WTC11 (cell line): Measurements from ENCODE around the gene ARHGEF39. TPM values are rescaled to one million over a fixed set of nuclear protein-coding genes. Genes with fewer than 3 reads are reported as not detected.
A peak's percentile ranks its signal among the peaks of the same experiment; 100 is the strongest.

Experiments used
- ATAC-seq: fragments of 200-7000 bp; cut with Tn5 transposase; 2 replicates; pipeline ENCODE4 v1.10.0; 2021; ENCODE audit warnings: mild to moderate bottlenecking, moderate library complexity
- CTCF ChIA-PET: fragments of 300-600 bp; sonication (Branson Sonifier 250); formaldehyde crosslinking; loops from one replicate; lab custom pipeline; 2021; ENCODE audit warnings: antibody characterized with exemption; lab: Charles Lee
- POLR2A ChIA-PET: fragments of 350-600 bp; sonication (Branson Sonifier 250); formaldehyde crosslinking; loops from one replicate; lab custom pipeline; 2021; ENCODE audit warnings: antibody characterized with exemption; lab: Charles Lee
- DNase-seq: peaks from one replicate; pipeline ENCODE4 v3.0.0; 2021; ENCODE audit warnings: low spot score
- H3K27ac Mint-ChIP-seq: 2 replicates; pipeline ENCODE4 v1.8.0; 2021; ENCODE audit warnings: mixed read lengths
- H3K27me3 Mint-ChIP-seq: 2 replicates; pipeline ENCODE4 v1.8.0; 2021; ENCODE audit warnings: low read depth, mild to moderate bottlenecking, moderate library complexity, mixed read lengths
- H3K36me3 Mint-ChIP-seq: 2 replicates; pipeline ENCODE4 v1.8.0; 2021; ENCODE audit warnings: mixed read lengths
- H3K4me1 Mint-ChIP-seq: 2 replicates; pipeline ENCODE4 v1.8.0; 2022; ENCODE audit warnings: mixed read lengths
- H3K4me3 Mint-ChIP-seq: 2 replicates; pipeline ENCODE4 v1.8.0; 2021; ENCODE audit warnings: mild to moderate bottlenecking, moderate library complexity, mixed read lengths
- H3K9me3 Mint-ChIP-seq: 2 replicates; pipeline ENCODE4 v1.8.0; 2021; ENCODE audit warnings: mixed read lengths
- CBFB ChIP-seq: sonication (generic); formaldehyde crosslinking; IDR thresholded peaks from 2 replicates; pipeline ENCODE4 v1.8.1; 2022; ENCODE audit warnings: mild to moderate bottlenecking, low read depth, missing genetic modification reagents
- CREM ChIP-seq: sonication (generic); formaldehyde crosslinking; IDR thresholded peaks from 2 replicates; pipeline ENCODE4 v1.8.1; 2022; ENCODE audit warnings: mild to moderate bottlenecking, missing genetic modification reagents, moderate library complexity
- CTCF ChIP-seq: fragments of 200-600 bp; IDR thresholded peaks from 2 replicates; pipeline ENCODE4 v1.8.0; 2022; ENCODE audit warnings: antibody characterized with exemption
- EMX1 ChIP-seq: fragments of 250-450 bp; sonication (Bioruptor Pico); IDR thresholded peaks from 2 replicates; pipeline ENCODE4 v1.8.0; 2021; ENCODE audit warnings: mild to moderate bottlenecking
- GABPB1 ChIP-seq: sonication (generic); formaldehyde crosslinking; IDR thresholded peaks from 2 replicates; pipeline ENCODE4 v1.8.1; 2023; ENCODE audit warnings: mild to moderate bottlenecking, missing genetic modification reagents
- HMGA2 ChIP-seq: fragments of 250-450 bp; sonication (Bioruptor Pico); IDR thresholded peaks from 2 replicates; pipeline ENCODE4 v1.4.0; 2021; ENCODE audit warnings: mild to moderate bottlenecking, moderate library complexity
- JAZF1 ChIP-seq: fragments of 250-450 bp; sonication (Bioruptor Pico); IDR thresholded peaks from 2 replicates; pipeline ENCODE4 v1.9.0; 2021; ENCODE audit warnings: moderate library complexity, mild to moderate bottlenecking, inconsistent platforms
- NR2C2 ChIP-seq: sonication (generic); formaldehyde crosslinking; IDR thresholded peaks from 2 replicates; pipeline ENCODE4 v1.8.0; 2022; ENCODE audit warnings: mild to moderate bottlenecking, missing genetic modification reagents
- SMAD4 ChIP-seq: sonication (generic); formaldehyde crosslinking; IDR thresholded peaks from 2 replicates; pipeline ENCODE4 v1.8.0; 2022; ENCODE audit warnings: mild to moderate bottlenecking, missing genetic modification reagents
- TCF7 ChIP-seq: sonication (generic); formaldehyde crosslinking; IDR thresholded peaks from 2 replicates; pipeline ENCODE4 v1.8.0; 2022; ENCODE audit warnings: mild to moderate bottlenecking, low read depth, missing genetic modification reagents, moderate library complexity
- TEAD1 ChIP-seq: sonication (generic); formaldehyde crosslinking; IDR thresholded peaks from 2 replicates; pipeline ENCODE4 v1.8.0; 2022; ENCODE audit warnings: mild to moderate bottlenecking, missing genetic modification reagents
- TEAD4 ChIP-seq: sonication (generic); formaldehyde crosslinking; IDR thresholded peaks from 2 replicates; pipeline ENCODE4 v1.8.0; 2022; ENCODE audit warnings: mild to moderate bottlenecking, missing genetic modification reagents
- USF1 ChIP-seq: sonication (generic); formaldehyde crosslinking; IDR thresholded peaks from 2 replicates; pipeline ENCODE4 v1.8.0; 2022; ENCODE audit warnings: mild to moderate bottlenecking, missing genetic modification reagents
- ZBTB21 ChIP-seq: sonication (generic); formaldehyde crosslinking; IDR thresholded peaks from 2 replicates; pipeline ENCODE4 v1.8.1; 2023; ENCODE audit warnings: mild to moderate bottlenecking, missing genetic modification reagents, borderline replicate concordance
- ZNF219 ChIP-seq: sonication (generic); formaldehyde crosslinking; IDR thresholded peaks from 2 replicates; pipeline ENCODE4 v1.8.0; 2023; ENCODE audit warnings: missing genetic modification reagents, mild to moderate bottlenecking, borderline replicate concordance
- ZNF232 ChIP-seq: sonication (generic); formaldehyde crosslinking; IDR thresholded peaks from 2 replicates; pipeline ENCODE4 v1.8.0; 2022; ENCODE audit warnings: mild to moderate bottlenecking, missing genetic modification reagents
- ZNF317 ChIP-seq: sonication (generic); formaldehyde crosslinking; IDR thresholded peaks from 2 replicates; pipeline ENCODE4 v1.8.1; 2023; ENCODE audit warnings: low read depth, mild to moderate bottlenecking, moderate library complexity, missing genetic modification reagents, borderline replicate concordance
- ZNF423 ChIP-seq: fragments of 250-450 bp; sonication (Bioruptor Pico); IDR thresholded peaks from 2 replicates; pipeline ENCODE4 v2.1.2; 2022; ENCODE audit warnings: mild to moderate bottlenecking, moderate library complexity
- total RNA-seq: library from RNA; stranded (reverse); gene quantifications from 3 replicates; pipeline ENCODE4 v1.2.3, GENCODE V29; 2021
- TF ChIP-seq, protein P1 (sequence below): fragments of 250-450 bp; sonication (Bioruptor Pico); IDR thresholded peaks from 2 replicates; pipeline ENCODE4 v1.8.0; 2021; ENCODE audit warnings: mild to moderate bottlenecking
- TF ChIP-seq, protein P2 (sequence below): sonication (generic); formaldehyde crosslinking; IDR thresholded peaks from 2 replicates; pipeline ENCODE4 v1.8.0; 2023; ENCODE audit warnings: mild to moderate bottlenecking, missing genetic modification reagents
- TF ChIP-seq, protein P3 (sequence below): sonication (generic); formaldehyde crosslinking; IDR thresholded peaks from 2 replicates; pipeline ENCODE4 v1.8.1; 2023; ENCODE audit warnings: mild to moderate bottlenecking, missing genetic modification reagents, moderate library complexity

Gene ARHGEF39
- total RNA-seq, 1 experiment from 2014 or later, result 23.8 TPM

- no peaks in the 10 kb centered on the region for H3K9me3 Mint-ChIP-seq
- TF ChIP-seq EMX1 (CRISPR knock-in tag) (no peak), CTCF (no peak), SMAD4 (CRISPR knock-in tag) (no peak), ZNF423 (CRISPR knock-in tag) (no peak), ZNF317 (no peak), TEAD4 (CRISPR knock-in tag) (no peak), CBFB (CRISPR knock-in tag) (no peak), HMGA2 (CRISPR knock-in tag) (no peak), TEAD1 (CRISPR knock-in tag) (no peak), NR2C2 (no peak), GABPB1 (CRISPR knock-in tag) (no peak), ZNF232 (no peak)
- TF ChIP-seq, protein P1, sequence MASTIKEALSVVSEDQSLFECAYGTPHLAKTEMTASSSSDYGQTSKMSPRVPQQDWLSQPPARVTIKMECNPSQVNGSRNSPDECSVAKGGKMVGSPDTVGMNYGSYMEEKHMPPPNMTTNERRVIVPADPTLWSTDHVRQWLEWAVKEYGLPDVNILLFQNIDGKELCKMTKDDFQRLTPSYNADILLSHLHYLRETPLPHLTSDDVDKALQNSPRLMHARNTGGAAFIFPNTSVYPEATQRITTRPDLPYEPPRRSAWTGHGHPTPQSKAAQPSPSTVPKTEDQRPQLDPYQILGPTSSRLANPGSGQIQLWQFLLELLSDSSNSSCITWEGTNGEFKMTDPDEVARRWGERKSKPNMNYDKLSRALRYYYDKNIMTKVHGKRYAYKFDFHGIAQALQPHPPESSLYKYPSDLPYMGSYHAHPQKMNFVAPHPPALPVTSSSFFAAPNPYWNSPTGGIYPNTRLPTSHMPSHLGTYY (CRISPR knock-in tag), result no peak
- TF ChIP-seq, protein P2, sequence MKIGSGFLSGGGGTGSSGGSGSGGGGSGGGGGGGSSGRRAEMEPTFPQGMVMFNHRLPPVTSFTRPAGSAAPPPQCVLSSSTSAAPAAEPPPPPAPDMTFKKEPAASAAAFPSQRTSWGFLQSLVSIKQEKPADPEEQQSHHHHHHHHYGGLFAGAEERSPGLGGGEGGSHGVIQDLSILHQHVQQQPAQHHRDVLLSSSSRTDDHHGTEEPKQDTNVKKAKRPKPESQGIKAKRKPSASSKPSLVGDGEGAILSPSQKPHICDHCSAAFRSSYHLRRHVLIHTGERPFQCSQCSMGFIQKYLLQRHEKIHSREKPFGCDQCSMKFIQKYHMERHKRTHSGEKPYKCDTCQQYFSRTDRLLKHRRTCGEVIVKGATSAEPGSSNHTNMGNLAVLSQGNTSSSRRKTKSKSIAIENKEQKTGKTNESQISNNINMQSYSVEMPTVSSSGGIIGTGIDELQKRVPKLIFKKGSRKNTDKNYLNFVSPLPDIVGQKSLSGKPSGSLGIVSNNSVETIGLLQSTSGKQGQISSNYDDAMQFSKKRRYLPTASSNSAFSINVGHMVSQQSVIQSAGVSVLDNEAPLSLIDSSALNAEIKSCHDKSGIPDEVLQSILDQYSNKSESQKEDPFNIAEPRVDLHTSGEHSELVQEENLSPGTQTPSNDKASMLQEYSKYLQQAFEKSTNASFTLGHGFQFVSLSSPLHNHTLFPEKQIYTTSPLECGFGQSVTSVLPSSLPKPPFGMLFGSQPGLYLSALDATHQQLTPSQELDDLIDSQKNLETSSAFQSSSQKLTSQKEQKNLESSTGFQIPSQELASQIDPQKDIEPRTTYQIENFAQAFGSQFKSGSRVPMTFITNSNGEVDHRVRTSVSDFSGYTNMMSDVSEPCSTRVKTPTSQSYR, result no peak
- TF ChIP-seq, all 79 proteins: peak for 0
- Mint-ChIP-seq H3K4me1 (peaks cover 9% of the 10 kb centered on the region), H3K27ac (no peak overlapping the region), H3K36me3 (no peaks in the 10 kb centered on the region), H3K27me3 (peaks cover 64% of the 10 kb centered on the region), H3K4me3 (peak overlapping the region; percentile 73)
- DNase-seq (no peak), ATAC-seq (no peak)
- CTCF ChIA-PET, result interaction anchor here (0.6 to 3.2 kb wide), 20 partner anchors 9 to 1113 kb away, joined by 3 to 36 read pairs (median 4); partner anchors contain the start of genes ARHGEF39, CCDC107, GBA2 and RGP1
- POLR2A ChIA-PET, result interaction anchor here (0.7 to 1.5 kb wide), 5 partner anchors 10 to 73 kb away, joined by 3 to 4 read pairs (median 3); partner anchors contain the start of genes ARHGEF39 and TESK1
Measured at GRCh38 chr9:35617548-35617947, 47.4 kb downstream of the ARHGEF39 start.

DNA sequence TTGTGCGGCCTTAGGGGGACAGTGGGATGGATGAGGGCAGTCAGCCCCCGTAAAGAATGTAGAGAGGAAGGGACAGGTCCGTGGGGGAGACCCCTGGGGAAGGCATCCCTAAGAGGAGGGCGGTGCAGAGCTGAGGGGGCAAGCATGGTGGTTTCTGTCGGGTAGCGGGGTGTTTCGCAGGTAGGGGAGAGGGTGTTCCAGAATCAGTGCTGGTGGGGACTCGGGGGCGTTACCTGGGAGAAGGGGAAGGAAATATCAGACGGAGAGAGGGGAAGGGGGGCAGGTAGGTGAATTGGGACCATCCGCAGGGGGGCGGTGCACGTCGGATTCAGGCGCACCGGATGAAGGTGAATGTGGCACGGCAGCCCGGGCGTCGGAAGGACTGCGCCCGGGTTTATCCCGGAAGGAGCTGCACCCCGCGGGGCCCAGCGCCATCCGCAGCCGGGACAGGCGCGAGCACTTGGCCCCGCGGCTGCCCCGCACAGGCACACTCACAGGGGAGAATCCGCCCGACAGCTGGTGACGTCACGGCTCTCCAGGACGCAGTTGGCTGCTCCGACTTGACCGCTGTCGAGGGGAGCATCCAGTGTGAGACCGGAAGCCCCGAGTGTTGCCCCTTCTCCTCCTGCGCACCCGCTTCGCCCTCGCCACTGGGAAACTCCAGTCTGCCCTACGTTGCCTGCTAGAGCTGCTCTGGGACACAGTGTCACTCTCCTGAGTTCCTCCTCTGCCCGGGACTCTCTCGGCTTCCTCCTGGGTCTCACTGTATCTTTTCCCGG is 48.1 kb downstream of the ARHGEF39 start:
- Mint-ChIP-seq H3K9me3 (no peaks in the 10 kb centered on the region), H3K27me3 (peaks cover 66% of the 10 kb centered on the region), H3K4me3 (peak overlapping the region; percentile 73), H3K36me3 (no peaks in the 10 kb centered on the region), H3K4me1 (peaks cover 9% of the 10 kb centered on the region), H3K27ac (no peak overlapping the region)
- DNase-seq (peak; percentile 66), ATAC-seq (peak; percentile 80)
- ChIA-PET POLR2A (interaction anchor here (0.7 to 1.5 kb wide), 5 partner anchors 9 to 73 kb away, joined by 3 to 4 read pairs (median 3); partner anchors contain the start of genes ARHGEF39 and TESK1), CTCF (interaction anchor here (0.6 to 3.2 kb wide), 23 partner anchors 8 to 1113 kb away, joined by 3 to 36 read pairs (median 4); partner anchors contain the start of genes ARHGEF39, CCDC107, GBA2 and RGP1)
- TF ChIP-seq ZBTB21 (CRISPR knock-in tag) (peak; percentile 23; the same call in 1 of the 2 replicates), TCF7 (CRISPR knock-in tag) (no peak), ZNF219 (CRISPR knock-in tag) (0 out of 2 replicates have a peak, but pooled peaks have one; percentile 56), CREM (CRISPR knock-in tag) (peak; percentile 69; the same call in 1 of the 2 replicates), ZNF423 (CRISPR knock-in tag) (peak; percentile 54; the same call in 1 of the 2 replicates), JAZF1 (CRISPR knock-in tag) (no peak), USF1 (CRISPR knock-in tag) (0 out of 2 replicates have a peak, but pooled peaks have one; percentile 20)
- TF ChIP-seq, protein P3, sequence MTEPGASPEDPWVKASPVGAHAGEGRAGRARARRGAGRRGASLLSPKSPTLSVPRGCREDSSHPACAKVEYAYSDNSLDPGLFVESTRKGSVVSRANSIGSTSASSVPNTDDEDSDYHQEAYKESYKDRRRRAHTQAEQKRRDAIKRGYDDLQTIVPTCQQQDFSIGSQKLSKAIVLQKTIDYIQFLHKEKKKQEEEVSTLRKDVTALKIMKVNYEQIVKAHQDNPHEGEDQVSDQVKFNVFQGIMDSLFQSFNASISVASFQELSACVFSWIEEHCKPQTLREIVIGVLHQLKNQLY (CRISPR knock-in tag), result no peak
- TF ChIP-seq, protein P2, result no peak
